ENCODE measurements around the gene MAPK14.

Gene MAPK14

DNA sequence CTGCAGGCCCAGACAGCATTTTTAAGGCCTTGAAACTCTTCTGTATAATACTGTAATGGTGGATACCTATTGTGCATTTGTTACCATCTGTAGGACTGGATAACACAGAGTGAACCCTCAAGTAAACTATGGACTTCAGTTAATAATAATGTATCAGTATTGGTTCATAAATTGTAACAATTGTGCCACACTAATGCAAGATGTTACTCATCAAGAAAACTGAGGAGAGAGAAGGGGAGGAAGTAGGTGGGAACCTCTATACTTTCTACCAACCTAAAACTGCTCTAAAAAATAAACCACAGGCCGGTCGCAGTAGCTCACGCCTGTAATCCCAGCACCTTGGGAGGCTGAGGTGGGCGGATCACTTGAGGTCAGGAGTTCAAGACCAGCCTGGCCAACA lies 113.5 kb downstream of the MAPK14 start:
- DNase-seq = no peak

DNA sequence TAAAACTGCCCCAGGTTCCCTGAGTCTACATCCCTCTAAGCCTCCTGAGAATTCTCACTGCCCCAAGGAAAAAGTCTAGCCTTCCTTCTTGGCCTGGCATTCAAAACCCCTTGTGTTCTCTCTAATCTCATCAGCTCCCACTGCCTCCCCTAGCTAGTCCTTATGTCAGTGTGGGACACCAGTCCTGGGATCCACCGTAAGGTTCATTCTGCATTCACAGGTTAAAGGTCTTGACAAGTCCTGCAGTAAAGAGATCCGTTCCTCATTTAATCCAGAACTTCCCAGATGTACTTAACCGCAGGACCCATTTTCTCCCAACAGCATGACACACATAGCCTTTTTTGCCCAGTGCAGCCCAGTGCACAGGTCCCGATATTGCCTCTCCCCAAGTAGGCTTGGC lies 114.4 kb downstream of the MAPK14 start:
- no peak for DNase-seq

DNA sequence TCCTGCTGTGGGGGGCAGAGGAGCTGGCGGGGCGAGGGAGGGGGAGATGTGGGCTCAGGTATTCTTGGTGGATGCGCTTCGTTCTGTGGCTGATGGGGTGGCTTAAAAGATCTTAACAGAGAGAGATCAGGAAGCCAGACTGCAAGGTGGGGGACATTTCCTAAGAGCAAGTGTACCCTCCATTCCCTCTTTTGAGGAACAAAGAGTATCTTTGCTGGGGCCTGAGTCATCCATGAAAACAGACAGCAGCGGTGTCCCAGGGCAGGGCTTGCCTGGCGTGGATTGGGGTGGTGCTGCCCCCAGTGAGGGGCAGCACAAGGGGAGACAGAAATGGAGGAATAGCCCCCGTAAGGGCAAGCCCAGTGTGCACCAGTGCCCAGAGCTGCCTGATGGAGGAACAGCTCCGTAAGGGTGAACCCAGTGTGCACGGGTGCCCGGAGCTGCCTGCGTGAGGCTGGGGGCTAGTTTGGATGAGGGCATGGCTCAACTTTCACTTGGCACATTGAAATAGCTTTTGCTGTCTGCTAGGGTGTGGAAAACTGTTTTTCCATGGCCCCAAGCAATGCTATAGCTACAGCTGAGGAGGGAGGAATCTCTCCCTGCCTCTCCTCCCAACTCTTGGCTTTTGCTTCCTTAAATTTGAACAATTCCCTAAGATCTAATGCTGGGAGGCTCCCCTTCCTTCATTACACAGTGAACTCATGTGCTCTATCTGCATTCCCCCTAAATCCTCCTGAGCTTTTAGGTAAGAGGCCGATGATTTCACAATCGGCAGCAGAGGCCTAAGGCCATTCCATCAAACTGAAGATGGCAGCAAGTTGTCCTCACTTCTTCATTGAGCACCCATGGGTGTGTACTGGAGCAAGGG lies 115.6 kb downstream of the MAPK14 start:
- no peak for DNase-seq

DNA sequence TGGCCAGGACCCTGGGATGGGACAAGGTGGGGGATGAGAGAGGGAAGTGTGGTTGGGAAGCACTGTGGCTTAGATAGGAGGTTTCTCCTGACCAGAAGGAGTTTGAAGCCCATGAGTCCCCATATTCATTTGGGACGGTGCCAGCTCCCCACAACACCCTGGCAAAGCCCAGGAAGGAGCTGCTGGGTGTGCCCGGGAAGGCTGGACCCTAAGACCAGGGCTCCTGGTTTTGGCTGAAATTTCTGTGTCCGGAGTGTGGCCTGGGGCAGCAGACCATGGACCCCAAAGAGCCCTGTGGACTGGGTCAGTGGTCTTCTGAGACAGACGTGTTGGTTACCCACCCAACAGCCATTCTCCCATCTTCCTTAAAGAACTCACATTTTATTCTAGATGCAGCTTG lies 117.9 kb downstream of the MAPK14 start:
- DNase-seq = no peak

DNA sequence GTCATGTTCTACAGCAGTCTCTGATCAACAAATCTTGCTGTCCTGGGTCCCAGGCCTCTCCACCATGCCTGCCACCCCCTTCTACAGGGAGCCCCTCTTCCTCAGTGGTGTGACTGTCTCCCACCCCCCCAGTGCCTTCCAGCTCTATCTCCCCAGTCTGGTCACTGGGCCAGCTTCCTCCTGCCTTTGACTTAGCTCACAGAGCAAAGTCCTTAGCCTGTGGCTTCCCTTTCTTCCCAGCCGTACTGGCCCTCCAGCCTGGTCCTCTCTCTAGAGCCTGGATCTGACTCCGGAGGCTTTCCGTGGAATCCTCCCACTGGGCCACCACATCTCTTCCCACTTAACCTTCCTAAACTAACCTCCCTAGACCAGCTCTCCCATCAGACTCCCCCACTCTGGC lies 119.7 kb downstream of the MAPK14 start:
- no peak for DNase-seq

DNA sequence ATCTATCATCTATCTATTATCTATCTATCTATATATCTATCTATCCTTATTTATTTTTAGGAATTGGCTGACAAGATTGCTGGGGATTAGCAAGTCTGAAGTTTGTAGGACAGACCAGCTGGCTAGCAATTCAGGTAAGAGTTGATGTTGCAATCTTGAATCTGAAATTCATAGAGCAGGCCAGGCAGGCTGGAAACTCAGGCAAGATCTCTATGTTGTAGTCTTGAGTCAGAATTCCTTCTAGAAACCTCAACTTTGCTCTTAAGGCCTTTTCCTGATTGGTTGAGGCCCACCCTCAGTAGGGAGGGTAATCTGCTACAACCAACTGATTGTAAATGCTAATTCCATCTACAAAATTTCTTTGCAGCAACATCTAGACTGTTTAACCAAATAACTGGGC lies 121.9 kb downstream of the MAPK14 start:
- no peak for DNase-seq

DNA sequence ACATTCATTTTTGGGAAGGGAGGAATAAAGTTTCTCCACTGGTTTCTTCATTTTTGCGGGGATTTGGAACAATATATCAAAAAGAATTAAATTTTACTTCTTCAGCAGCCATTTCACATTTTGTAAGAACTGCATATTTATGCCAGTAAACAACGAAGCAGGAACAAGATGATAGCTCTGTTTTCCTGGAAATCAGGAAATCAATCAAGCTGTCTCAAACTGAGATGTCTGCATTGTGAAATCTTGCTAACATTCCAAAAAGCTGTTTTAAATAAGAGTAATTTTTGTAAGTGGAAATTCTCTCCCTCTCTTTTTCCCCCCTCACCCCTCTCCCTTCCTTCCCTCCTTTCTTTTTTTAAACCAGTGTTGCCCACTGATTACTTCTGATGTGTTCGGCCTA lies 122.7 kb downstream of the MAPK14 start:
- no peak for DNase-seq

DNA sequence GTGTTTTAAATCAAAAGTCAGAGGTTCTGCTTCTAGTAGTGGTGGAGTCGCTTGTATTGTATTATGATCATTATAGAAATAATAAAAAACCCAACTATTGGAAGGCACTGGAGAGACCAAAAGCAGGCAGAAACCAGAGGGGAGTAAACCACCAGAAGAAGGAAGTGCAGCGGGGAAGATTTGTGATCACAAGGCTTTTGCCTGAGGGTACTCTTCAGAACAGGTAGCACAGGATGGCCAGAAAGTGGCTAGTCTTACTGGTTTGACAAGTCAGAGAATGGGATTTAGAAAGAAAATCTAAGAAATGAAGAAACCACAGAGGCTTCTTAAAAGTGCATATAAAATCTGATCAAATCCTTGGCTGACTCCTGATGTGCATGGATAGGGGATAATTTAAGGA lies 126.7 kb downstream of the MAPK14 start:
- no peak for DNase-seq

DNA sequence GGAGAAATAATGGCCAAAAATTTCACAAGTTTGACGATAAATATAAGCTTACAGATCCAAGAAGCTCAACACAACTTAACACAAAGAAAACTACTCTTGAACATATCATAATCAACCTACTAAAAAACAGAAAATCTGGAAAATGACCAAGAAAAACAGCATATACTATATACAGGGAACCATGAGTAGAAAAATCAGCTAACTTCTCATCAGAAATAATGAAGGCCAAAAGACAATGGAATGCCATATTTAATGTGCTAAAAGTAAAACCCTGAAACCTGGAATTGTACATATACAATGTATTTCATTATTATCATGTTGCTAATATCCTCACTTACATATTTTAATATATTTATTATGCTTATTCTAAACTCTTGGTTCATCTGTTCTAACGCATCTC lies 128.1 kb downstream of the MAPK14 start:
- no peak for DNase-seq

DNA sequence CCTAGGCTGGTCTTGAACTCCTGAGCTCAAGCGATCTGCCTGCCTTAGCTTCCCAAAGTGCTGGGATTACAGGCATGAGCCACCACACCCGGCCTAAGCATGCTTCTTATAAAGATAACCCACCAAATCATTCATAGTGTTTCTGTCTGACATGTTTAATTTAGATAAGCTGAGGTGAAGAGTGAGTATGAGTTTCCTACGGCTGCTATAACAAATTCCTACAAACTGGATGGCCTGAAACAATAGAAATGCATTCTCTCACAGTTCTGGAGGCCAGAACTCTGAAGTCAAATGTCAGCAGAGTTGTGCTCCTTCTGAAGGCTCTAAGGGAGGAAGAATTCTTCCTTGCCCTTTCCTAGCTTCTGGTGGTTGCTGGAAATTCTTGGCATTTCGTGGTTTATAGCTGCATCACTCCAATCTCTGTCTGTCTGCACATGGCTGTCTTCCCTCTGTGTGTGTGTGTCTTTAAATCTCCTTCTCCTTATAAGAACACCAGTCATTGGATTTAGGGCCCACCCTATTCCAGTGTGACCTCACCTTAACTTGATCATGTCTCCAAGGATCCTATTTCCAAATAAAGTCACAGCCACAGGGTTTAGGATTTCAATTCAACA lies 132.6 kb downstream of the MAPK14 start:
- no peak for DNase-seq
